HPDE6-E6E7 (cell line): Measurements from ENCODE around the gene YIPF4.
"Not testable (repeated sequence)": the region's sequence is repeated elsewhere in the genome, so short reads cannot be mapped to it uniquely, and the experiment has no call there.

Source experiments
- DNase-seq: peaks from one replicate; pipeline ENCODE4 v3.0.0; 2011; ENCODE audit warnings: missing footprints; ENCODE audit errors: extremely low spot score

The YIPF4 gene

GRCh38 chr2:32365679-32366078, 88.0 kb downstream of the YIPF4 start:
- not testable (repeated sequence) for DNase-seq
